ENCODE results near the gene DCUN1D5.

Gene DCUN1D5
- long read RNA-seq, transcript DCUN1D5-201 (8 exons, 1,337 nt) = major isoform, 112 of 263 reads
- long read RNA-seq, partial matches to known transcripts = 4 of 263 reads
- long read RNA-seq, other reads (novel, unspliced or antisense) = 145 of 263 reads

DNA sequence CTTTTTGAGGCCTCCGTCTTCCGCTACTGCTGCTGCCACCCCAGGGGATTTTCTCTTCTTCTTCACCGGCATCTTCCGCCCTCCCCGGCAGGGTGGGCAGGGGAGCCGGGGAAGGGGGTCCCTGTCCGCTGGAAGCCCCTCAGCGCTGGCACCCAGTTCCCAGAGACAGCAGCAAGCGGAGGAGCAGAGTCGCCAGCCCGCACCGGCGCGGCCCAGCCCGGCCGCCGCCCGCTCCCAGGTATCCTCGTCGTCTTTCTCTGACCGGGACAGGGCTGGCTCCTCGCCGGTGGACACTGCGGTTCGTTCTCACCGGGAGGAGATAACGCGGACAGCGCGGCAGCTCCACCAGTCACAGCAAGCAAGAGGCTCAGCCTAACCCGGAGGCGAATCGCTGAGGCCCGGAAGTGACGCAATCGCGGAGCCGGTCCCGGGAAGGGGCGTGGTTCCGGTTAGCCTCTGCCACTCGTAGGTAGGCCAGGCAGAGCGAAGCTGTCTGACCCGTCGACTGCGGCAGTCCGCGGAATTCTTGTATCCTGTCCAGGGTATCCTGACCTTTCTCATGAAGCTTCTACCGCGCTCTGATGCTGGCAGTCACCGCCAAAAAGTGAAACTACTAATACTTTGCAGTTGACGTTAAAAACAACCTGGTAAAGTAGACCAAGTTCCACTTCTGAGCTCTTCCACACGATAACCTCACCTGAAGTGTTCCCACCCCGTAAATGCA lies at the start of gene DCUN1D5:
Gene DCUN1D5 (minus strand): TSS at position 360 of the 724 bp plus-strand sequence. CDS start 288 bp downstream, at position 72.
- TF ChIP-seq SPI1 (IDR thresholded peaks at IDR 0.05; ENCODE audit: borderline replicate concordance, low read depth) (no peak), GABPA (IDR thresholded peaks at IDR 0.05; ENCODE audit: low read depth) (peak; percentile 95), POLR2AphosphoS5 (IDR thresholded peaks at IDR 0.05; ENCODE audit: low read depth) (peak; percentile 93)
- TF ChIP-seq, protein P1, sequence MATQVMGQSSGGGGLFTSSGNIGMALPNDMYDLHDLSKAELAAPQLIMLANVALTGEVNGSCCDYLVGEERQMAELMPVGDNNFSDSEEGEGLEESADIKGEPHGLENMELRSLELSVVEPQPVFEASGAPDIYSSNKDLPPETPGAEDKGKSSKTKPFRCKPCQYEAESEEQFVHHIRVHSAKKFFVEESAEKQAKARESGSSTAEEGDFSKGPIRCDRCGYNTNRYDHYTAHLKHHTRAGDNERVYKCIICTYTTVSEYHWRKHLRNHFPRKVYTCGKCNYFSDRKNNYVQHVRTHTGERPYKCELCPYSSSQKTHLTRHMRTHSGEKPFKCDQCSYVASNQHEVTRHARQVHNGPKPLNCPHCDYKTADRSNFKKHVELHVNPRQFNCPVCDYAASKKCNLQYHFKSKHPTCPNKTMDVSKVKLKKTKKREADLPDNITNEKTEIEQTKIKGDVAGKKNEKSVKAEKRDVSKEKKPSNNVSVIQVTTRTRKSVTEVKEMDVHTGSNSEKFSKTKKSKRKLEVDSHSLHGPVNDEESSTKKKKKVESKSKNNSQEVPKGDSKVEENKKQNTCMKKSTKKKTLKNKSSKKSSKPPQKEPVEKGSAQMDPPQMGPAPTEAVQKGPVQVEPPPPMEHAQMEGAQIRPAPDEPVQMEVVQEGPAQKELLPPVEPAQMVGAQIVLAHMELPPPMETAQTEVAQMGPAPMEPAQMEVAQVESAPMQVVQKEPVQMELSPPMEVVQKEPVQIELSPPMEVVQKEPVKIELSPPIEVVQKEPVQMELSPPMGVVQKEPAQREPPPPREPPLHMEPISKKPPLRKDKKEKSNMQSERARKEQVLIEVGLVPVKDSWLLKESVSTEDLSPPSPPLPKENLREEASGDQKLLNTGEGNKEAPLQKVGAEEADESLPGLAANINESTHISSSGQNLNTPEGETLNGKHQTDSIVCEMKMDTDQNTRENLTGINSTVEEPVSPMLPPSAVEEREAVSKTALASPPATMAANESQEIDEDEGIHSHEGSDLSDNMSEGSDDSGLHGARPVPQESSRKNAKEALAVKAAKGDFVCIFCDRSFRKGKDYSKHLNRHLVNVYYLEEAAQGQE (IDR thresholded peaks at IDR 0.05; ENCODE audit: insufficient replicate concordance, low read depth) = peak; percentile 56
- TF ChIP-seq, protein P2, sequence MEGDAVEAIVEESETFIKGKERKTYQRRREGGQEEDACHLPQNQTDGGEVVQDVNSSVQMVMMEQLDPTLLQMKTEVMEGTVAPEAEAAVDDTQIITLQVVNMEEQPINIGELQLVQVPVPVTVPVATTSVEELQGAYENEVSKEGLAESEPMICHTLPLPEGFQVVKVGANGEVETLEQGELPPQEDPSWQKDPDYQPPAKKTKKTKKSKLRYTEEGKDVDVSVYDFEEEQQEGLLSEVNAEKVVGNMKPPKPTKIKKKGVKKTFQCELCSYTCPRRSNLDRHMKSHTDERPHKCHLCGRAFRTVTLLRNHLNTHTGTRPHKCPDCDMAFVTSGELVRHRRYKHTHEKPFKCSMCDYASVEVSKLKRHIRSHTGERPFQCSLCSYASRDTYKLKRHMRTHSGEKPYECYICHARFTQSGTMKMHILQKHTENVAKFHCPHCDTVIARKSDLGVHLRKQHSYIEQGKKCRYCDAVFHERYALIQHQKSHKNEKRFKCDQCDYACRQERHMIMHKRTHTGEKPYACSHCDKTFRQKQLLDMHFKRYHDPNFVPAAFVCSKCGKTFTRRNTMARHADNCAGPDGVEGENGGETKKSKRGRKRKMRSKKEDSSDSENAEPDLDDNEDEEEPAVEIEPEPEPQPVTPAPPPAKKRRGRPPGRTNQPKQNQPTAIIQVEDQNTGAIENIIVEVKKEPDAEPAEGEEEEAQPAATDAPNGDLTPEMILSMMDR (IDR thresholded peaks at IDR 0.05; ENCODE audit: insufficient read depth, low read length) = no peak
- H3K27me3 ChIP-seq (ENCODE audit: insufficient read depth, poor library complexity, severe bottlenecking) = no peaks in the 10 kb centered on the region
- peak within 1 kb of the TSS; percentile 95 for H3K4me3 ChIP-seq (replicated peaks; ENCODE audit: insufficient read depth, low read length)
- DNase-seq (ENCODE audit: low read depth in 1 of 2, low spot score in 1 of 2) = peak; percentile 87 to 96
- peak within 1 kb of the TSS; percentile 95 for H3K27ac ChIP-seq (replicated peaks)

DNA sequence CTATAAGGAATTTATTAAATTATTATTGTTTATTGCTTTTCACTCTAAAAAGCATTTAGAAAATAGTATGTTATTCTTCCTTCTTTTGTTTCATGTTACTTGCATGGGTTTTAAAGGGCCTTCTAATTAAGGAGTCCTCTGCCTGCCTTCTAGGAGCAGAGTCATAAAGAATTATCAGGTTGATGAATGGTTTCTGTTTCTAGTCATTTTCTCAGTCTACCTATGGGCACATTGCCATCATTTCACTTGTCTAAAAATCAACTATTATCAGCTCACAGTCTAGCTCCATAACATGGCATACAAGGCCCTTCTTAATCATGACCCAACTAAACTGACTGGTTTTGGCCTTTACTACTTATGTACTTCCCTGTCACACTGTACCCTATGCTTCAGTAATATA lies 33.5 kb upstream of the DCUN1D5 start:
- TF ChIP-seq, protein P2 (IDR thresholded peaks at IDR 0.05; ENCODE audit: insufficient read depth, low read length) = no peak
- TF ChIP-seq SPI1 (IDR thresholded peaks at IDR 0.05; ENCODE audit: borderline replicate concordance, low read depth) = no peak
- no peak for TF ChIP-seq GABPA (IDR thresholded peaks at IDR 0.05; ENCODE audit: low read depth)

DNA sequence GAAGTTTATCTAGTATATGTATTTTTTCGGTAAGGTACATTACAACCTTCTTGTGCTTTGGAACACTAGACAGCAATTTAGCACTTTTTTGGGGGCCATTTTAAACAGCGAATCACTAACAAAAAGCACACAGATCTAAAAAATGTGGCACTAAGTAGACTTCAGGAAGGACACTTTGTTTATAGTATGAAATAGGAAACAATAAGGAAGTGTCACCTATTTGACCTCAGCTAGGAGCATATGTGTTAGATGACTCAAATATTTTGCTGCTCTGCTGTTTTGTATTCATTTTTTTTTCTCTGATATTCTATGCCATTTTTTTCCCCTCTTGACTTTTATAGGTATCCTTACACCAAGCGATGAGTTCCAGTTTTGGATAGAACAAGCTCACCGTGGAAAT lies 22.9 kb upstream of the DCUN1D5 start:
- TF ChIP-seq, protein P2 (IDR thresholded peaks at IDR 0.05; ENCODE audit: insufficient read depth, low read length) = no peak
- TF ChIP-seq POLR2AphosphoS5 (IDR thresholded peaks at IDR 0.05; ENCODE audit: low read depth) (no peak), GABPA (IDR thresholded peaks at IDR 0.05; ENCODE audit: low read depth) (no peak), SPI1 (IDR thresholded peaks at IDR 0.05; ENCODE audit: borderline replicate concordance, low read depth) (no peak)
- TF ChIP-seq, protein P1 (IDR thresholded peaks at IDR 0.05; ENCODE audit: insufficient replicate concordance, low read depth) = no peak
- H3K27ac ChIP-seq (replicated peaks) = no peak overlapping the region
- no peak for DNase-seq (ENCODE audit: low read depth in 1 of 2, low spot score in 1 of 2)
- no peak overlapping the region for H3K4me3 ChIP-seq (replicated peaks; ENCODE audit: insufficient read depth, low read length)
- no peaks in the 10 kb centered on the region for H3K27me3 ChIP-seq (ENCODE audit: insufficient read depth, poor library complexity, severe bottlenecking)

More for the DNA sequence above, 33.5 kb upstream of the DCUN1D5 start:
- no peaks in the 10 kb centered on the region for H3K27me3 ChIP-seq (ENCODE audit: insufficient read depth, poor library complexity, severe bottlenecking)
- no peak overlapping the region for H3K4me3 ChIP-seq (replicated peaks; ENCODE audit: insufficient read depth, low read length)
- H3K27ac ChIP-seq (replicated peaks) = no peak overlapping the region
- DNase-seq (ENCODE audit: low read depth in 1 of 2, low spot score in 1 of 2) = no peak
